AG09319 (cell line): ENCODE measurements around the gene KAT2A.

Source experiments
- DNase-seq: peaks from one replicate; pipeline ENCODE4 v3.0.0-alpha.2; 2010; ENCODE audit warnings: low read depth; ENCODE audit errors: extremely low read depth
- CTCF ChIP-seq: IDR thresholded peaks from 2 replicates; pipeline ENCODE4 v1.5.1; 2011; ENCODE audit warnings: low read depth, mild to moderate bottlenecking, inconsistent platforms, low read length, moderate library complexity

KAT2A gene

GRCh38 chr17:42120770-42121769, at the start of gene KAT2A:
TSS of gene KAT2A (minus strand) at chr17:42121367. CDS start at chr17:42121304, 63 bp downstream.
- peak; percentile 42 for DNase-seq
- TF ChIP-seq CTCF: no peak

GRCh38 chr17:42169351-42169750, 48.2 kb upstream of the KAT2A start:
- no peak for TF ChIP-seq CTCF
- no peak for DNase-seq

- DNase-seq: no peak
- no peak for TF ChIP-seq CTCF
Observed at GRCh38 chr17:42167807-42168206, 46.6 kb upstream of the KAT2A start.

GRCh38 chr17:42166196-42166763, 45.1 kb upstream of the KAT2A start:
- TF ChIP-seq CTCF: no peak

GRCh38 chr17:42165751-42166150, 44.6 kb upstream of the KAT2A start:
- DNase-seq: no peak
- TF ChIP-seq CTCF: no peak

More at GRCh38 chr17:42166196-42166763, 45.1 kb upstream of the KAT2A start:
- no peak for DNase-seq

- DNase-seq: no peak
- TF ChIP-seq CTCF: no peak
Observed at GRCh38 chr17:42163696-42164407, 42.7 kb upstream of the KAT2A start.
